Thoracic aorta (tissue), 2 donors: ENCODE data around the gene PTGER3. TPM values are rescaled to one million over a fixed set of nuclear protein-coding genes. Genes with fewer than 3 reads are reported as not detected.

Experiments used
- ATAC-seq: fragments of 150-250 bp; one replicate; pipeline ENCODE4 v1.8.0; 2017; ENCODE audit warnings: low read depth; ENCODE audit not compliant: insufficient number of reproducible peaks, low FRiP score
- DNase-seq: peaks from one replicate; pipeline ENCODE4 v3.0.0-alpha.2; 2020; ENCODE audit warnings: low spot score
- H3K27ac ChIP-seq, 2 donors: fragments of 200-600 bp; sonication (generic); 1 replicate in 1 of 2; 2 replicates in 1 of 2; pipeline ENCODE4 v1.5.1; 2016; ENCODE audit warnings: mild to moderate bottlenecking in 2 of 2, moderate library complexity in 2 of 2
- H3K27me3 ChIP-seq: fragments of 200-600 bp; sonication (generic); replicated peaks from 2 replicates; pipeline ENCODE4 v1.6.0; 2016; ENCODE audit warnings: mild to moderate bottlenecking; ENCODE audit not compliant: insufficient read depth
- H3K36me3 ChIP-seq: fragments of 200-600 bp; sonication (generic); one replicate; pipeline ENCODE4 v1.5.1; 2016
- H3K4me1 ChIP-seq, 2 donors: fragments of 200-600 bp; sonication (generic); 1 replicate in 1 of 2; 2 replicates in 1 of 2; pipeline versions ENCODE4 v1.5.1 to v1.6.0; 2016; ENCODE audit warnings: low read depth in 2 of 2, mild to moderate bottlenecking in 1 of 2; ENCODE audit not compliant: control insufficient read depth in 1 of 2
- H3K4me3 ChIP-seq: fragments of 200-600 bp; sonication (generic); 2 replicates; pipeline ENCODE4 v1.5.1; 2016; ENCODE audit warnings: mild to moderate bottlenecking
- H3K9me3 ChIP-seq: fragments of 200-600 bp; sonication (generic); 2 replicates; pipeline ENCODE4 v1.5.1; 2016
- total RNA-seq, 2 donors: library from RNA; depleted of rRNA; stranded (reverse); fragments of >200 nt; gene quantifications; one replicate each; pipeline versions ENCODE4 v1.1.0 to v1.2.3, GENCODE V29; 2016
- TF ChIP-seq, protein P1 (sequence below): fragments of 200-600 bp; sonication (generic); IDR thresholded peaks from one replicate; pipeline ENCODE4 v1.5.1; 2019; ENCODE audit warnings: antibody characterized with exemption

PTGER3 gene
- total RNA-seq, 2 donors from 2014 or later = 45.2 to 61.7 TPM

- Histone ChIP-seq H3K27me3 (no peaks in the 10 kb centered on the region), H3K4me3 (peak overlapping the region; percentile 69), H3K27ac (peak overlapping the region; percentile 21 to 63), H3K36me3 (no peaks in the 10 kb centered on the region), H3K9me3 (no peaks in the 10 kb centered on the region), H3K4me1 (peaks cover 20 to 51% of the 10 kb centered on the region in 2 donors)
- TF ChIP-seq, protein P1, sequence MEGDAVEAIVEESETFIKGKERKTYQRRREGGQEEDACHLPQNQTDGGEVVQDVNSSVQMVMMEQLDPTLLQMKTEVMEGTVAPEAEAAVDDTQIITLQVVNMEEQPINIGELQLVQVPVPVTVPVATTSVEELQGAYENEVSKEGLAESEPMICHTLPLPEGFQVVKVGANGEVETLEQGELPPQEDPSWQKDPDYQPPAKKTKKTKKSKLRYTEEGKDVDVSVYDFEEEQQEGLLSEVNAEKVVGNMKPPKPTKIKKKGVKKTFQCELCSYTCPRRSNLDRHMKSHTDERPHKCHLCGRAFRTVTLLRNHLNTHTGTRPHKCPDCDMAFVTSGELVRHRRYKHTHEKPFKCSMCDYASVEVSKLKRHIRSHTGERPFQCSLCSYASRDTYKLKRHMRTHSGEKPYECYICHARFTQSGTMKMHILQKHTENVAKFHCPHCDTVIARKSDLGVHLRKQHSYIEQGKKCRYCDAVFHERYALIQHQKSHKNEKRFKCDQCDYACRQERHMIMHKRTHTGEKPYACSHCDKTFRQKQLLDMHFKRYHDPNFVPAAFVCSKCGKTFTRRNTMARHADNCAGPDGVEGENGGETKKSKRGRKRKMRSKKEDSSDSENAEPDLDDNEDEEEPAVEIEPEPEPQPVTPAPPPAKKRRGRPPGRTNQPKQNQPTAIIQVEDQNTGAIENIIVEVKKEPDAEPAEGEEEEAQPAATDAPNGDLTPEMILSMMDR = no peak
- no peak for ATAC-seq
- no peak for DNase-seq
Observed at GRCh38 chr1:71027991-71028390, 19.6 kb downstream of the PTGER3 start.

DNA sequence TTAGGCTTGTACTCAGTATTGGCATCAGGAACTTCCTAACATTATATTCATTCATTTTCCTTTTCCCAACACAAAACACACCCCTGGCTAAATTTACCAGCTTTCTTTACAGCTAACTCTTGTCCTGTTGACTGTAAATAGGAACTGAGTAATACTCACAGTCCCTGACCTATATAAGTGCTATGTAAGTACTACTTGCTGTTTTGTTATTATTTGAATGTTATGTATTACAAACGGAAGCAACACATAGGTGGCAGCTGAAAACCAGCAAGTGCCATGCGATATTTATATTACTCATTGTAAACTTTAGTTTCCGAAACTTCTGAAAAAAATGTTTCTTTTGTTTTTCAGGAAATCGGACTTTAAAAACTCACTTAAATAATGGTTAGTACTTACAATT, 21.5 kb downstream of the PTGER3 start:
- DNase-seq = no peak
- Histone ChIP-seq H3K4me1 (peaks cover 11 to 53% of the 10 kb centered on the region in 2 donors), H3K9me3 (no peaks in the 10 kb centered on the region), H3K27ac (peak overlapping the region in 1 of 2 donors; percentile 15), H3K27me3 (no peaks in the 10 kb centered on the region), H3K36me3 (no peaks in the 10 kb centered on the region), H3K4me3 (no peak overlapping the region)
- TF ChIP-seq, protein P1 = no peak
- no peak for ATAC-seq

DNA sequence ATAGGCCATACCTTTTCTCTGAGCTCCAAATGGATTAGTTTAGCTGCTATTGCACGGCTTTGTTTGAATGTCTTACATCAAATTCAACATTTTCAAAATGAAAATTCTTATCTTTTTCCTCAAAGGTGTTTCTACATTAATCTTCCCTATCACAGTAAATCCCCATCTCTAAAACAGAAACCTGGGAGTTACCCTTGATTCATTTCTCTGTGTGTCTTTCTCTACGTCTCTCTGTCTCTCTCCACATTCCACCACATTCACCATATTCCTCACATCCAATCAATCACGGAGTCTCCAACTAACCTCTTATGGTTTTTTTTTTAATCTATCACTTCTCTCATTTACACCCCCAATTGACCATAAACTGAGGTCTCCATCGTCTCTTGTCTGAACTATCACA, 24.1 kb downstream of the PTGER3 start:
- Histone ChIP-seq H3K4me1 (peaks cover under 1 to 44% of the 10 kb centered on the region in 2 donors), H3K36me3 (no peaks in the 10 kb centered on the region), H3K27ac (peak overlapping the region in 1 of 2 donors; percentile 11), H3K27me3 (no peaks in the 10 kb centered on the region), H3K9me3 (no peaks in the 10 kb centered on the region), H3K4me3 (no peak overlapping the region)
- DNase-seq = no peak
- no peak for ATAC-seq
- TF ChIP-seq, protein P1 = no peak

DNA sequence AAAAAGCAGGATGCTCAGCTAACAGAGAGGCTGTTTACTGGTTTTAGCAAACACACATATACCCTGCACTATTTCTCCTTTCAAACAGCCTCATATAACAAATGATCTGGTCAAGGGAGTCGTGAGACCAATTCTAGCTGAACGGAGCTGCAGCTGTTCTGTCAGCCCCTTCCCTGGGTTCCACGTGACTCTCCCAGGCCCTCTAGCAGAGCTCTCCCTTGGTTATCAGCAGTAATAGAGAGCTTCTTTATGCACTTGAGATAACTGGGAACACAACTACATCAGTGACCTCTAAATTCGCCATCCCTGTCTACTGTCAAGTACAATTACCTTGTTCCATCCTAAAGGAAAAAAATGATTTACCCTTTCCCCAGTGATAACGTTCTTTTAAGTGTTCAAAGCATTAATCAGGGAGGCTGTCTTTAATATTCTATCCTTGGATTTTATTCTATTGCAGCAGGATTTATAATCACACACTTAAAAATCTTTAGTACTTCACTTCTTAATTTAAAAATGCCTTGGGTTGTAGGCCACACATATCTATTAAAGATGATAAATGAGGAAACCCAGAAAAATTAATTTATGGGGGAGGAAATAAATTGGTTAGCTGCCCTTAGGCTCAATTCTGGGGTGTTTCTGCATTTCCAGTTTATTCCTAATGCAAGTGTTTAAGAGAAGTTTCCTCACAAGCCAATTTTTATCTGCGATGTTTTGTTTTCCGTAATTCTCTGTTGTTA, 28.2 kb downstream of the PTGER3 start:
- ATAC-seq = no peak
- no peak for DNase-seq
- Histone ChIP-seq H3K36me3 (no peaks in the 10 kb centered on the region), H3K27me3 (no peaks in the 10 kb centered on the region), H3K27ac (peak overlapping the region in 1 of 2 donors; percentile 20), H3K9me3 (no peaks in the 10 kb centered on the region), H3K4me1 (peaks cover 0 to 46% of the 10 kb centered on the region in 2 donors), H3K4me3 (no peak overlapping the region)
- TF ChIP-seq, protein P1 = no peak

- no peaks in the 10 kb centered on the region for H3K27me3 ChIP-seq
- peak overlapping the region in 1 of 2 donors; percentile 20 for H3K27ac ChIP-seq
- ATAC-seq (no peak), DNase-seq (no peak)
- H3K36me3 ChIP-seq = no peaks in the 10 kb centered on the region
- TF ChIP-seq, protein P1 = no peak
- H3K4me1 ChIP-seq = peaks cover 0 to 46% of the 10 kb centered on the region in 2 donors
- H3K4me3 ChIP-seq = no peak overlapping the region
- H3K9me3 ChIP-seq = no peaks in the 10 kb centered on the region
Observed at GRCh38 chr1:71018791-71019190, 28.8 kb downstream of the PTGER3 start.
